Heart left ventricle (tissue), 16 donors: ENCODE measurements around the gene CYP3A4. TPM values are rescaled to one million over a fixed set of nuclear protein-coding genes. Genes with fewer than 3 reads are reported as not detected.
"Not testable (repeated sequence)": the region's sequence is repeated elsewhere in the genome, so short reads cannot be mapped to it uniquely, and the experiment has no call there.

Source experiments
- ATAC-seq, 4 donors: fragments of 200-7000 bp; cut with Tn5 transposase; one replicate each; pipeline ENCODE4 v1.9.1; 2020 to 2022; ENCODE audit warnings: moderate library complexity in 4 of 4, mild to moderate bottlenecking in 3 of 4, moderate number of reproducible peaks in 1 of 4
- DNase-seq, 5 donors: peaks; one replicate each; pipeline ENCODE4 v3.0.0-alpha.2; 2020
- H3K27ac ChIP-seq, 12 donors: fragments of 200-600 bp; sonication (generic) in 4 of 12; one replicate each; pipeline versions ENCODE4 v1.5.0 to v1.8.0; 2016 to 2022; ENCODE audit warnings: mild to moderate bottlenecking in 2 of 12
- H3K27me3 ChIP-seq, 9 donors: fragments of 200-600 bp; sonication (generic) in 2 of 9; one replicate each; pipeline versions ENCODE4 v1.5.1 to v1.8.0; 2016 to 2022; ENCODE audit warnings: mild to moderate bottlenecking in 3 of 9
- H3K36me3 ChIP-seq, 9 donors: fragments of 200-600 bp; sonication (generic) in 2 of 9; one replicate each; pipeline versions ENCODE4 v1.5.0 to v1.8.0; 2018 to 2022; ENCODE audit warnings: mild to moderate bottlenecking in 2 of 9
- H3K4me1 ChIP-seq, 12 donors: fragments of 200-600 bp; sonication (generic) in 4 of 12; one replicate each; pipeline versions ENCODE4 v1.5.0 to v1.8.0; 2016 to 2022; ENCODE audit warnings: mild to moderate bottlenecking in 3 of 12
- H3K4me3 ChIP-seq, 12 donors: fragments of 200-600 bp; sonication (generic) in 4 of 12; one replicate each; pipeline versions ENCODE4 v1.5.0 to v1.8.0; 2017 to 2022; ENCODE audit warnings: mild to moderate bottlenecking in 9 of 12, moderate library complexity in 4 of 12
- H3K9me3 ChIP-seq, 12 donors: fragments of 200-600 bp; sonication (generic) in 4 of 12; one replicate each; pipeline versions ENCODE4 v1.5.0 to v1.8.0; 2016 to 2022; ENCODE audit warnings: mild to moderate bottlenecking in 1 of 12
- CTCF ChIP-seq, 12 donors: fragments of 200-600 bp; sonication (generic) in 4 of 12; IDR thresholded peaks; one replicate each; pipeline versions ENCODE4 v1.5.0 to v1.8.0; 2018 to 2022; ENCODE audit warnings: antibody characterized with exemption in 12 of 12, mild to moderate bottlenecking in 5 of 12
- POLR2A ChIP-seq, 2 donors: fragments of 450-650 bp; IDR thresholded peaks; one replicate each; pipeline ENCODE4 v1.6.1; 2017; ENCODE audit warnings: antibody characterized with exemption in 2 of 2, mild to moderate bottlenecking in 2 of 2, moderate library complexity in 2 of 2
- WGBS, 4 donors: extraction: QIAGEN DNeasy Blood & Tissue Kit in 2 of 4; methylation state at CpG; one replicate each; pipeline versions ENCODE4 v1.1.5 to v1.1.7; 2013 to 2018; 5-methylcytosine and 5-hydroxymethylcytosine counted together
- intact Hi-C, 10 donors: fragments of 100-400 bp; cut with DNase I; formaldehyde crosslinking; loops; one replicate each; pipeline versions ENCODE4 v1.11.1 to v1.14.2; 2022
- polyA plus RNA-seq, 2 donors: library from polyadenylated mRNA; stranded (reverse); fragments of 200-250 nt; gene quantifications; one replicate each; pipeline ENCODE4 v1.2.3, GENCODE V29; 2013
- total RNA-seq, 9 donors: library from RNA; depleted of rRNA in 2 of 9; stranded (reverse); fragments of >200 nt in 2 of 9; fragmentation: NEBNext Ultra II Directional in 3 of 9; extraction: Animal tissue kit (Norgen Biotek cat#: 25700) in 3 of 9; gene quantifications; one replicate each; pipeline versions ENCODE4 v1.1.0 to v1.2.4, GENCODE V29; 2016 to 2023
- donor health status: ischemic (EF 13 %, LVEDD 7.1; RV severe dilation, severe dysfunction).
- donor health status: healthy with polysubstance abuse.
- donor health status: DM: no; HTN: yes; CAD: no.
- donor health status: DM: no; HTN: no; CAD: no.
- donor health status: ischemic (EF 25% LVEDD 6.9; RV normal size, moderate dysfunction).
- donor health status: ischemic (EF 25% LVEDD 5.7; RV mildly dilated, moderate dysfunction).
- donor health status: healthy.
- donor health status: DM: yes; HTN: yes; CAD: no.
- donor health status: ischemic (EF 35%, LVEDD 5.7; RV mildly dilated, moderate dysfunction).
- donor health status: nonischemic (EF 11% LVEDD 7.7; RV severe dilation, severe dysfunction).
- donor health status: DM: yes; HTN: yes; CAD: no.
- donor health status: PGD.
- donor health status: ischemic (EF 29% LVEDD 5.4; RV normal size, mild dysfunction).
- donor health status: nonischemic (EF 23%, LVEDD 6.1; RV moderate dilation, normal function).

CYP3A4 gene
- total and polyA plus RNA-seq, 11 donors = 0.03 to 0.56 TPM; not detected in 9

- no peak for ATAC-seq
- 65 to 87% (median 71%) methylated on average over 1 of the region's 1 CpG for WGBS, 4 donors
- H3K27ac ChIP-seq = no peak overlapping the region
- intact Hi-C loops = no loop called here
- no peak overlapping the region for H3K4me3 ChIP-seq
- no peak for DNase-seq
- no peaks in the 10 kb centered on the region for H3K4me1 ChIP-seq
- H3K27me3 ChIP-seq = no peaks in the 10 kb centered on the region
- no peaks in the 10 kb centered on the region for H3K9me3 ChIP-seq
- no peaks in the 10 kb centered on the region for H3K36me3 ChIP-seq
- TF ChIP-seq CTCF (IDR thresholded peaks at IDR 0.05) (no peak), POLR2A (IDR thresholded peaks at IDR 0.05) (no peak)
Observed at GRCh38 chr7:99730238-99730810, 53.7 kb downstream of the CYP3A4 start.

DNA sequence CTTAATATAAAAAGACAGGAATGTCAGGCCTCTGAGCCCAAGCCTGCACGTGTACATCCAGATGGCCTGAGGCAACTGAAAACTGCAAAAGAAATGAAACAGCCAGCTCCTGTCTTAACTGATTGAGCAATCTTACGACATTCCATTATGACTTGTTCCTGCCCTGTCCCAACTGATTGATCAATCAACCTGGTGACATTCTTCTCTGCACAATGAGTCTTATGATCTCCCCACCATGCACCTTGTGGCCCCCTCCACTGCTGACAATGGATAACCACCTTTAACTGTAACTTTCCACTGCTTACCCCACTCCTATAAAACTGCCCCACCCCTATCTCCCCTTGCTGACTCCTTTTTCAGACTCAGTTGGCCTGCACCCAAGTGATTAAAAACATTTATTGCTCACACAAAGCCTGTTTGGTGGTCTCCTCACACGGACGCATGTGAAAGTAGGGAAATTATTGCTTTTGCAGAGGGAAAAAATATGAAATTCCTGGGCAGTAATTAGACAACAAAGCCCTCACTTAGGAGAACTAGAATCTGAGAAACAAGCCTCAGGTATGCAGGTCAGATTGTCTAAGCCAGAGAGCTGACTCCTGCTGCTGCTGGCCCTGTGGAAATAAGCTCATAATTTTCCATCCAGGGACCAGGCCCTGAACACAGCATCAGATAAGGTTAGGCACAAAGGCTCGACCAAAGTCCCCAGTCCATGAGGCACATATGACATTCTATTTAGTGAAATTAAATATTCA, 54.3 kb downstream of the CYP3A4 start:
- no peak for TF ChIP-seq POLR2A (IDR thresholded peaks at IDR 0.05)
- TF ChIP-seq CTCF (IDR thresholded peaks at IDR 0.05) = no peak
- Histone ChIP-seq H3K27ac (no peak overlapping the region), H3K9me3 (no peaks in the 10 kb centered on the region), H3K4me3 (no peak overlapping the region), H3K27me3 (no peaks in the 10 kb centered on the region), H3K36me3 (no peaks in the 10 kb centered on the region), H3K4me1 (no peaks in the 10 kb centered on the region)
- ATAC-seq (no peak), DNase-seq (no peak)
- WGBS, 4 donors = 64 to 74% (median 71%) methylated on average over 5 of the region's 5 CpGs
- intact Hi-C loops = no loop called here

GRCh38 chr7:99728615-99729014, 55.4 kb downstream of the CYP3A4 start:
- no peak overlapping the region for H3K4me3 ChIP-seq
- intact Hi-C loops = no loop called here
- H3K27ac ChIP-seq = no peak overlapping the region
- ATAC-seq = no peak
- H3K27me3 ChIP-seq = no peaks in the 10 kb centered on the region
- no peak for TF ChIP-seq CTCF (IDR thresholded peaks at IDR 0.05)
- TF ChIP-seq POLR2A (IDR thresholded peaks at IDR 0.05) = no peak
- no peaks in the 10 kb centered on the region for H3K9me3 ChIP-seq
- no peak for DNase-seq
- no peaks in the 10 kb centered on the region for H3K4me1 ChIP-seq
- 96 to 98% (median 97%) methylated on average over 2 of the region's 2 CpGs for WGBS, 4 donors
- no peaks in the 10 kb centered on the region for H3K36me3 ChIP-seq

DNA sequence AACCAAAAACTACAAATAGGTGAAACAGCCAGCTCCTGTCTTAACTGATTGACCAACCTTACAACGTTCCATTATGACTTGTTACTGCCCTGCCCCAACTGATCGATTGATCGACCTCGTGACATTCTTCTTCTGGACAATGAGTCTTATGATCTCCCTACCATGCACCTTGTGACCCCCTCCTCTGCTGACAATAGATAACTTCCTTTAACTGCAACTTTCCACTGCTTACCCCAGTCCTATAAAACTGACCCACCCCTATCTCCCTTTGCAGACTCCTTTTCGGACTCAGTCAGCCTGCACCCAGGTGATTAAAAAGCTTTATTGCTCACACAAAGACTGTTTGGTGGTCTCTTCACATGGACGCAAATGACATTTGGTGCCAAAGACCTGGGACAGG, 60.8 kb downstream of the CYP3A4 start:
- H3K27me3 ChIP-seq, intact Hi-C loops, H3K4me3 ChIP-seq, H3K9me3 ChIP-seq, DNase-seq, H3K27ac ChIP-seq, H3K4me1 ChIP-seq, H3K36me3 ChIP-seq, ATAC-seq: not testable (repeated sequence)
- WGBS, 4 donors = 87 to 93% (median 92%) methylated on average over 6 of the region's 6 CpGs
